ENCODE data around the gene PANK4. TPM values are rescaled to one million over a fixed set of nuclear protein-coding genes. Genes with fewer than 3 reads are reported as not detected.

PANK4 gene
- total RNA-seq, 2 experiments from 2014 or later, result 42.9 to 47.0 TPM

- peaks cover 6% of the 10 kb centered on the region for H3K4me1 Mint-ChIP-seq (ENCODE audit: low read depth)
- CTCF ChIA-PET, result no interaction called here
- H3K27me3 Mint-ChIP-seq, result no peaks in the 10 kb centered on the region
- H3K36me3 Mint-ChIP-seq (ENCODE audit: low read depth), result peaks cover 17% of the 10 kb centered on the region
- Histone ChIP-seq H3K36me3 (ENCODE audit: insufficient read depth, low read length) (peaks cover 20% of the 10 kb centered on the region), H3K4me1 (ENCODE audit: insufficient read depth, low read length) (peaks cover 12% of the 10 kb centered on the region), H3K27me3 (ENCODE audit: control insufficient read depth in 1 of 2, insufficient read depth in 2 of 2, low read length in 2 of 2) (no peaks in the 10 kb centered on the region), H3K9me3 (ENCODE audit: control insufficient read depth in 1 of 2, insufficient read depth in 1 of 2, low read length in 2 of 2) (peaks cover 0 to 6% of the 10 kb centered on the region in 2 experiments), H3K27ac (ENCODE audit: low read depth in 1 of 2, low read length in 2 of 2) (no peak overlapping the region), H3K4me3 (ENCODE audit: low read length) (no peak overlapping the region)
- intact Hi-C loops (cut with DNase I, micrococcal nuclease), result no loop called here
- no peak for TF ChIP-seq CTCF (IDR thresholded peaks at IDR 0.05)
- H3K9me3 Mint-ChIP-seq, result no peaks in the 10 kb centered on the region
- no peak for ATAC-seq (ENCODE audit: poor library complexity)
- H3K27ac Mint-ChIP-seq, result no peak overlapping the region
- no peak overlapping the region for H3K4me3 Mint-ChIP-seq
- no peak for DNase-seq
- POLR2A ChIA-PET, result no interaction called here
These were observed 21.5 kb downstream of the PANK4 start for GRCh38 chr1:2504949-2505272.

- Mint-ChIP-seq H3K4me1 (ENCODE audit: low read depth) (peaks cover 11% of the 10 kb centered on the region), H3K27ac (no peak overlapping the region), H3K36me3 (ENCODE audit: low read depth) (peaks cover 14% of the 10 kb centered on the region), H3K27me3 (no peaks in the 10 kb centered on the region), H3K4me3 (no peak overlapping the region), H3K9me3 (no peaks in the 10 kb centered on the region)
- intact Hi-C loops (cut with DNase I, micrococcal nuclease), result no loop called here
- ChIA-PET POLR2A (no interaction called here), CTCF (no interaction called here)
- Histone ChIP-seq H3K4me1 (ENCODE audit: insufficient read depth, low read length) (peaks cover 18% of the 10 kb centered on the region), H3K27ac (ENCODE audit: low read depth in 1 of 2, low read length in 2 of 2) (no peak overlapping the region), H3K4me3 (ENCODE audit: low read length) (no peak overlapping the region), H3K36me3 (ENCODE audit: insufficient read depth, low read length) (peaks cover 15% of the 10 kb centered on the region), H3K9me3 (ENCODE audit: control insufficient read depth in 1 of 2, insufficient read depth in 1 of 2, low read length in 2 of 2) (peaks cover 0 to 6% of the 10 kb centered on the region in 2 experiments), H3K27me3 (ENCODE audit: control insufficient read depth in 1 of 2, insufficient read depth in 2 of 2, low read length in 2 of 2) (no peaks in the 10 kb centered on the region)
- no peak for TF ChIP-seq CTCF (IDR thresholded peaks at IDR 0.05)
- no peak for ATAC-seq (ENCODE audit: poor library complexity)
- DNase-seq, result no peak
These were observed 22.0 kb downstream of the PANK4 start for GRCh38 chr1:2504225-2504948.

- DNase-seq (no peak), ATAC-seq (ENCODE audit: poor library complexity) (no peak)
- H3K4me3 Mint-ChIP-seq, result no peak overlapping the region
- H3K9me3 Mint-ChIP-seq, result no peaks in the 10 kb centered on the region
- intact Hi-C loops (cut with DNase I, micrococcal nuclease), result no loop called here
- Histone ChIP-seq H3K27ac (ENCODE audit: low read depth in 1 of 2, low read length in 2 of 2) (no peak overlapping the region), H3K27me3 (ENCODE audit: control insufficient read depth in 1 of 2, insufficient read depth in 2 of 2, low read length in 2 of 2) (no peaks in the 10 kb centered on the region), H3K9me3 (ENCODE audit: control insufficient read depth in 1 of 2, insufficient read depth in 1 of 2, low read length in 2 of 2) (peaks cover 0 to 6% of the 10 kb centered on the region in 2 experiments), H3K36me3 (ENCODE audit: insufficient read depth, low read length) (peaks cover 8% of the 10 kb centered on the region), H3K4me3 (ENCODE audit: low read length) (no peak overlapping the region), H3K4me1 (ENCODE audit: insufficient read depth, low read length) (peaks cover 24% of the 10 kb centered on the region)
- no peak for TF ChIP-seq CTCF (IDR thresholded peaks at IDR 0.05)
- ChIA-PET POLR2A (no interaction called here), CTCF (no interaction called here)
- peaks cover 8% of the 10 kb centered on the region for H3K36me3 Mint-ChIP-seq (ENCODE audit: low read depth)
- no peak overlapping the region for H3K27ac Mint-ChIP-seq
- no peaks in the 10 kb centered on the region for H3K27me3 Mint-ChIP-seq
- H3K4me1 Mint-ChIP-seq (ENCODE audit: low read depth), result peaks cover 12% of the 10 kb centered on the region
These were observed 22.7 kb downstream of the PANK4 start for GRCh38 chr1:2503554-2504224.
